Activated naive CD8-positive, alpha-beta T cell treated with anti-CD3 and anti-CD28 coated beads for 36 hours (primary cell): Measurements from ENCODE around the gene CALM3. TPM values are rescaled to one million over a fixed set of nuclear protein-coding genes. Genes with fewer than 3 reads are reported as not detected.
A peak's percentile ranks its signal among the peaks of the same experiment; 100 is the strongest.
"Not testable (repeated sequence)": the region's sequence is repeated elsewhere in the genome, so short reads cannot be mapped to it uniquely, and the experiment has no call there.

Experiments
- DNase-seq: peaks from one replicate; pipeline ENCODE4 v3.0.0; 2021
- H3K27ac Mint-ChIP-seq: one replicate; pipeline ENCODE4 v1.8.0; 2022; ENCODE audit warnings: mild to moderate bottlenecking, moderate library complexity, mixed read lengths
- H3K27me3 Mint-ChIP-seq: one replicate; pipeline ENCODE4 v1.8.0; 2022; ENCODE audit warnings: mild to moderate bottlenecking, mixed read lengths
- H3K36me3 Mint-ChIP-seq: one replicate; pipeline ENCODE4 v1.8.0; 2021; ENCODE audit warnings: mild to moderate bottlenecking, mixed read lengths
- H3K4me1 Mint-ChIP-seq: one replicate; pipeline ENCODE4 v1.8.0; 2021; ENCODE audit warnings: mixed read lengths
- H3K4me3 Mint-ChIP-seq: one replicate; pipeline ENCODE4 v1.8.0; 2022; ENCODE audit warnings: mild to moderate bottlenecking, moderate library complexity, mixed read lengths
- H3K9me3 Mint-ChIP-seq: one replicate; pipeline ENCODE4 v1.8.0; 2022; ENCODE audit warnings: mixed read lengths
- total RNA-seq, 2 experiments: library from RNA; stranded (reverse); gene quantifications; one replicate each; pipeline ENCODE4 v1.2.3, GENCODE V29; 2021

The CALM3 gene
- total RNA-seq, 2 experiments from 2014 or later: 567 TPM

GRCh38 chr19:46618670-46619231 lies 17.6 kb downstream of the CALM3 start:
- Mint-ChIP-seq H3K9me3 (no peaks in the 10 kb centered on the region), H3K36me3 (peaks cover 45% of the 10 kb centered on the region), H3K4me1 (peaks cover 69% of the 10 kb centered on the region), H3K27me3 (no peaks in the 10 kb centered on the region), H3K4me3 (peak overlapping the region; percentile 85), H3K27ac (peak overlapping the region; percentile 96)
- DNase-seq: no peak

- H3K4me3 Mint-ChIP-seq: peak overlapping the region; percentile 85
- H3K36me3 Mint-ChIP-seq: peaks cover 54% of the 10 kb centered on the region
- peaks cover 67% of the 10 kb centered on the region for H3K4me1 Mint-ChIP-seq
- H3K27me3 Mint-ChIP-seq: no peaks in the 10 kb centered on the region
- H3K9me3 Mint-ChIP-seq: no peaks in the 10 kb centered on the region
- H3K27ac Mint-ChIP-seq: peak overlapping the region; percentile 96
- DNase-seq: no peak
Measured at GRCh38 chr19:46620267-46620666, 19.1 kb downstream of the CALM3 start.

- Mint-ChIP-seq H3K36me3 (peaks cover 54% of the 10 kb centered on the region), H3K27ac (peak overlapping the region; percentile 96), H3K4me3 (peak overlapping the region; percentile 85), H3K4me1 (peaks cover 70% of the 10 kb centered on the region), H3K27me3 (no peaks in the 10 kb centered on the region), H3K9me3 (no peaks in the 10 kb centered on the region)
- no peak for DNase-seq
Measured at GRCh38 chr19:46620716-46621115, 19.6 kb downstream of the CALM3 start.

GRCh38 chr19:46621191-46622117 lies 20.3 kb downstream of the CALM3 start:
- H3K27me3 Mint-ChIP-seq: no peaks in the 10 kb centered on the region
- H3K36me3 Mint-ChIP-seq: peaks cover 54% of the 10 kb centered on the region
- DNase-seq: no peak
- peaks cover 66% of the 10 kb centered on the region for H3K4me1 Mint-ChIP-seq
- peak overlapping the region; percentile 85 for H3K4me3 Mint-ChIP-seq
- no peaks in the 10 kb centered on the region for H3K9me3 Mint-ChIP-seq
- H3K27ac Mint-ChIP-seq: peak overlapping the region; percentile 96

- peak overlapping the region; percentile 85 for H3K4me3 Mint-ChIP-seq
- DNase-seq: no peak
- no peaks in the 10 kb centered on the region for H3K27me3 Mint-ChIP-seq
- peak overlapping the region; percentile 71 for H3K27ac Mint-ChIP-seq
- no peaks in the 10 kb centered on the region for H3K9me3 Mint-ChIP-seq
- peaks cover 60% of the 10 kb centered on the region for H3K4me1 Mint-ChIP-seq
- H3K36me3 Mint-ChIP-seq: peaks cover 51% of the 10 kb centered on the region
Measured at GRCh38 chr19:46622118-46622446, 21.0 kb downstream of the CALM3 start.

- peaks cover 46% of the 10 kb centered on the region for H3K36me3 Mint-ChIP-seq
- no peak for DNase-seq
- H3K9me3 Mint-ChIP-seq: no peaks in the 10 kb centered on the region
- H3K4me3 Mint-ChIP-seq: peak overlapping the region; percentile 87
- H3K27ac Mint-ChIP-seq: peak overlapping the region; percentile 86
- peaks cover 50% of the 10 kb centered on the region for H3K4me1 Mint-ChIP-seq
- no peaks in the 10 kb centered on the region for H3K27me3 Mint-ChIP-seq
Measured at GRCh38 chr19:46623915-46624502, 22.9 kb downstream of the CALM3 start.

- DNase-seq: peak; percentile 48
- peaks cover 37% of the 10 kb centered on the region for H3K36me3 Mint-ChIP-seq
- H3K27ac Mint-ChIP-seq: peak within 1 kb of the TSS; percentile 86
- peaks cover 42% of the 10 kb centered on the region for H3K4me1 Mint-ChIP-seq
- no peaks in the 10 kb centered on the region for H3K9me3 Mint-ChIP-seq
- H3K27me3 Mint-ChIP-seq: no peaks in the 10 kb centered on the region
- peak within 1 kb of the TSS; percentile 87 for H3K4me3 Mint-ChIP-seq
Measured at GRCh38 chr19:46624958-46625661, 24.0 kb downstream of the CALM3 start, which contains the start of gene PTGIR. PTGIR (minus strand) TSS chr19:46625089; CDS start chr19:46624225, 864 bp downstream.

GRCh38 chr19:46625731-46626130 lies 24.6 kb downstream of the CALM3 start:
- Mint-ChIP-seq H3K36me3 (peaks cover 31% of the 10 kb centered on the region), H3K4me3 (no peak overlapping the region), H3K4me1 (peaks cover 36% of the 10 kb centered on the region), H3K27me3 (no peaks in the 10 kb centered on the region), H3K27ac (peak overlapping the region; percentile 86), H3K9me3 (no peaks in the 10 kb centered on the region)
- no peak for DNase-seq

GRCh38 chr19:46626446-46626845 lies 25.3 kb downstream of the CALM3 start:
- Mint-ChIP-seq H3K27ac (peak overlapping the region; percentile 51), H3K9me3 (no peaks in the 10 kb centered on the region), H3K27me3 (no peaks in the 10 kb centered on the region), H3K4me3 (no peak overlapping the region), H3K4me1 (peaks cover 31% of the 10 kb centered on the region), H3K36me3 (peaks cover 26% of the 10 kb centered on the region)
- DNase-seq: no peak

GRCh38 chr19:46628970-46629369 lies 27.8 kb downstream of the CALM3 start:
- peak overlapping the region; percentile 45 for H3K27ac Mint-ChIP-seq
- DNase-seq: not testable (repeated sequence)

GRCh38 chr19:46629546-46630025 lies 28.5 kb downstream of the CALM3 start:
- Mint-ChIP-seq H3K27ac (no peak overlapping the region), H3K27me3 (no peaks in the 10 kb centered on the region), H3K36me3 (peaks cover 17% of the 10 kb centered on the region), H3K4me1 (peaks cover 29% of the 10 kb centered on the region), H3K4me3 (no peak overlapping the region), H3K9me3 (no peaks in the 10 kb centered on the region)
- DNase-seq: no peak

More at GRCh38 chr19:46628970-46629369, 27.8 kb downstream of the CALM3 start:
- H3K27me3 Mint-ChIP-seq, H3K9me3 Mint-ChIP-seq, H3K4me3 Mint-ChIP-seq: not testable (repeated sequence)
- H3K36me3 Mint-ChIP-seq: peaks cover 23% of the 10 kb centered on the region
- peaks cover 31% of the 10 kb centered on the region for H3K4me1 Mint-ChIP-seq

GRCh38 chr19:46630586-46631205 lies 29.6 kb downstream of the CALM3 start:
- no peaks in the 10 kb centered on the region for H3K9me3 Mint-ChIP-seq
- H3K4me1 Mint-ChIP-seq: peaks cover 23% of the 10 kb centered on the region
- no peak overlapping the region for H3K4me3 Mint-ChIP-seq
- peaks cover 14% of the 10 kb centered on the region for H3K36me3 Mint-ChIP-seq
- no peak for DNase-seq
- no peaks in the 10 kb centered on the region for H3K27me3 Mint-ChIP-seq
- no peak overlapping the region for H3K27ac Mint-ChIP-seq

GRCh38 chr19:46631481-46631880 lies 30.4 kb downstream of the CALM3 start:
- H3K36me3 Mint-ChIP-seq: peaks cover 14% of the 10 kb centered on the region
- no peaks in the 10 kb centered on the region for H3K27me3 Mint-ChIP-seq
- DNase-seq: no peak
- H3K27ac Mint-ChIP-seq: no peak overlapping the region
- H3K9me3 Mint-ChIP-seq: no peaks in the 10 kb centered on the region
- H3K4me3 Mint-ChIP-seq: no peak overlapping the region
- peaks cover 24% of the 10 kb centered on the region for H3K4me1 Mint-ChIP-seq

- H3K9me3 Mint-ChIP-seq: no peaks in the 10 kb centered on the region
- H3K27me3 Mint-ChIP-seq: no peaks in the 10 kb centered on the region
- peaks cover 22% of the 10 kb centered on the region for H3K4me1 Mint-ChIP-seq
- no peak for DNase-seq
- peaks cover 14% of the 10 kb centered on the region for H3K36me3 Mint-ChIP-seq
- peak overlapping the region; percentile 26 for H3K27ac Mint-ChIP-seq
- peak overlapping the region; percentile 83 for H3K4me3 Mint-ChIP-seq
Measured at GRCh38 chr19:46633130-46633529, 32.0 kb downstream of the CALM3 start.
